Activated T-cell treated with anti-CD3 and anti-CD28 coated beads, Interleukin-2, amount 50 U/mL, for 48 hours (primary cell): ENCODE results near the gene ARHGAP10.

Source experiments
- DNase-seq, 2 experiments: peaks; one replicate each; pipeline ENCODE4 v3.0.0-alpha.2; 2020

The ARHGAP10 gene

DNA sequence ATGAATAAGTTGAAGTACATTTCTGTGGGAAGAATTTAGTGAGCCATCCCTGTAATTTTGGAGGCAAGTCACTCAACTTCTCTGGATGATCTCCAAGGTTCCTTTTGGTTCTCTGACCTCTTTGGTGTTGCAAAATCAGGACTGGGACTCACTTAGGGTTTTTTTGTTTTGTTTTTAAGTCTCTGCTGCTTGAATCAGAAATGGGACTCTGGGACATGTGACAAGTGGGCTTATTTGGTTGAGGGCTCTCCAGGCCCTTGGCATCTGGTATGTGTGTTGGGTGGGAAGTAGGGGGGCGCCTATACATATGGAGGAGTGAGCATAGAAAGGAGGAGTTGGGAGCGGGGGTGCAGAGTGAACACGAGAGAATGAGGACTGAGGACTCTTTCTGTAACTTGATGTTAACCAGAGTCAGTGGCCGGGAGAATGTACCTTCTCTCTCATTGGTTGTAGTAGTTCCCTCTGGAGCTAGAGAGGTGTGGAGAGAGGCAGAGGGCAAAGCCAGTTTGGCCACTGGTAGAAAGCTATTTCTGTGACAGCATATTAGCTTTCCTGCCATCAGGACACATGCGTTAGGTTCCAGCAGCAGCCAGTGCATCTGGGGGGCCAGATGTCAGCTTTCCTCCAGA, 1.9 kb downstream of the ARHGAP10 start:
- no peak for DNase-seq

GRCh38 chr4:147734496-147734895, 2.6 kb downstream of the ARHGAP10 start:
- no peak for DNase-seq

DNA sequence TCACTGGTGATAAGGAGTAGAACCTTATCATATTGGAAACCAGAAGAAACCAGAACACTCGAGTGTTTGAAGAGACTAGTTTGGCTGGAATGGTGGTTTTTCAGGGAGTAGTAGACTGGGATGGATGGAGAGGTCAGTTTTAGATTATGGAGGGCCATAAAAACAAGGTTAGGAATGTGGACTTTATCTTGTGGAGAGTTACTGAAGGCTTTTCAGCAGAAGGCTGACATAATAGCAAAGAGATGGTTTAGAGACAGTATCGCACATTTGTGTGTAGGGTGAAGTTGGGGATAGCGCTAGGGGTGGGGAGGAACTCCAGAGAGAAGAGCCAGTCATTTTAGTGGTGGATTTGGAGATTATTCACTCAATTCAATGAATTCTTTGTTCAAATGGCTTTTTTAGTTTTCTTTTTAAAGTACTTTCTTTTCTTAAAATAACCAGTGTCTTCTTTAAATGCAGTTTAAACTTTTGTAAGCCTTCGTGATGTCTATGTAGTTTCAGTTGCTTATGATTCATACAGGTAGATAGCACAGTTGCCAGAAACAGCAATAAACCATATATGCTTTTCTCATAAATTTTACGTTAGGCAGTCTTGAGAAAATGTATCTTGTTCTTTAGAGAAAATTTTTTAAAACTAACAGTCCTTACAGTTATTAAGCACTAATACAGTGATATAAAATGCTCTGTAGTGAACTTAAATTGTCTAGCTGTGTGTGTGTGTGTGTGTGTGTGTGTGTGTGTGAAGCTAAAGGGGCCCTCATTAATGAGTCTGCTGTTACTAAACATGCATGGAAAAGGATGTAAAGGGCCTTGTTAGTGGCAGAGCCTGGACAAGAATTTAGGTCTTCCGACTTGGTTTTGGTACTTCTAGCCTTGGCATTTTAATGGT, 3.8 kb downstream of the ARHGAP10 start:
- no peak for DNase-seq

DNA sequence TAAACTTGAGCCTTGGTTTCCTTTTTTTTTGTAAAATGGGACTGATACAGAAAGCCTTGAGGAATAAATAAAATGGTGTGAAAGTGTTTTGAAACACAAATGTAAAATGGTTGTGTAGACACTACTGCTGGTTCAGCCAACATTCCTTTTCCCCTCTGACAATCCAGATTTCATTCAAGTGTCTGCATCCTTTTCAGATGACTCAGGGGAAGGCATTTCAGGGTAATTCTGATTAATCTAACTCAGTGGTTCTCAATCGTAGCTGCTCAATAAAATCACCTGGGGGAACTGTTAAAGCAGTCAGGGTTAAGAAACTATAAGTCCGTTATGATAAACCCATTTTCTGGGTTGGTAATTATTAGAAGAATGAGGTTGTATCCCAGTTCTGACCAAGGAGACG, 4.6 kb downstream of the ARHGAP10 start:
- DNase-seq: no peak

GRCh38 chr4:147737623-147738022, 5.7 kb downstream of the ARHGAP10 start:
- DNase-seq: no peak

DNA sequence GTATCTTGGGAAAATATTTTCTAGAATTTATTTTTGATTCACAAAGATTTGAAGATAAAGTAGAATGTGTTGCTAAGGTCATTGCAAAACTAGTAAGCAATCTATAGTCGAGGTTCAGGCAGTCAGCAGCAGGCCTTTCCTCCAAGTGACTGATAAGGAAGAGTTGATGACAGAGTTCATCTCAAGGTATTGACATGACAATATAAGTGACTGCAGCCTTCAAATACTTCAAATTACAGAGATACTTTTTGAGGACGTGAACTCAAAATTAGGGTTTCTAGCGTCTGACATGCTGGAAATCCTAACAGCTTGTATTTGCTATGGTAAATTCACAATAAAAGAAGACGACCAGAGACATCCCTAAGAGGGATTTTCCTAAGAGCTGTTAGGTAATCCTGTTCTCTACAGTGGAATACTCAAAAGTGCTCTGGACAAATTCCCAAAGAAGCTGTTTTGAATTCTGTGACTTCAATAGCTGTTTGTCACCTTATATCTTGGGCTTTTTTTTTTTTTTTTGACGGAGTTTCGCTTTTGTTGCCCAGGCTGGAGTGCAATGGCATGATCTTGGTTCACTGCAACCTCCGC, 7.4 kb downstream of the ARHGAP10 start:
- DNase-seq: no peak

GRCh38 chr4:147740176-147740575, 8.3 kb downstream of the ARHGAP10 start:
- DNase-seq: no peak

- no peak for DNase-seq
Observed at GRCh38 chr4:147741190-147741788, 9.4 kb downstream of the ARHGAP10 start.

DNA sequence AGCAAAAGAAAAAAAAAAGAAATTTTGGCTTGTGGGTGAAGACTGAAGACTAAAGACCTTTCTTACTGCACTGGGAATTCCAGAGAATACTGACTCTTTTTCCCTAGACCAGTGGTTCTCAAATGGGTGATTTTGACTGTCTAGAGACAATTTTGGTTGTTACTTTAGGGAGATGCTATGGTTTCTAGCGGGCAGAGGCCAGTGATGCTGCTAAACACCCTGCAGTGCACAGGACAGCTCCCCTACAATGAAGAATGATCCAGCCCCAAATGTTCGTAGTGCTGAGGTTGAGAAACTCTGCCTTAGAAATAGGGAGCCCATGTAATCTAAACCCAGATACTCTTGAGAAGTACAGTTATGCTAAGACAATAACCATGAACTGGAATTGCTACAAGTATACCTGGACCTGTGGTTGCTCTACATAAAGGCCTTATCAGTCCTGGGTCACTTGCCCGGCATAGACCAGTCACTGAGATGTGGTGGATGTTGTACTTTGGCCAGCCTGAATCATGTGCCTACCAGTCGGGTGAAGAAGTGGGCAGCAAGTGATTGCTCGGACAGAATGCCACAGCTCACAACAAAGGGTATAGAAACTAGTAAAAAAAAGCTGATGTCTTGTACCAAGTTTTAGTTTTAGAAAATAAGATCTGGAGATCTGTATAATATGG, 16.0 kb downstream of the ARHGAP10 start:
- DNase-seq: no peak

GRCh38 chr4:147749811-147750321, 18.0 kb downstream of the ARHGAP10 start:
- DNase-seq: no peak

- no peak for DNase-seq
Observed at GRCh38 chr4:147753047-147753446, 21.2 kb downstream of the ARHGAP10 start.

DNA sequence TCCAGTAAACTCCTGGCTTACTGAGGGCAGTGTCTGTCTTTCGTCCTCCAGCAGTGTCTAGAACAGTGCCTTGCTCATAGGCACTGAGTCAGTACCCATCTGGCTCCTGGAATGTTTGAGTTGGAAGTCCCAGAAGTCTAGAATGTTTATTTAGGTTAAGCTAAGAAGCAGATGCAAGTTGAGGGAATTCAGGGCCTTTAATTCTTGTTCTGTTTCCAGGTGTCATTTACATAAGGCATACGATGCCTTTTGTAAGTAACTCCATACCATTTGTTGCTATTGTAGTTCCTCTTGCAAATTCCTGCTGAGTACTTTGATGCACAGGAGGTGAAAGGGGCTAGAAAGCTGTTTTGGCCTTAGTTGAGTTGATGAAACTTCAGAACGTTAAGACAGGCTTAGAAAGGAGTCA, 22.2 kb downstream of the ARHGAP10 start:
- DNase-seq: no peak

DNA sequence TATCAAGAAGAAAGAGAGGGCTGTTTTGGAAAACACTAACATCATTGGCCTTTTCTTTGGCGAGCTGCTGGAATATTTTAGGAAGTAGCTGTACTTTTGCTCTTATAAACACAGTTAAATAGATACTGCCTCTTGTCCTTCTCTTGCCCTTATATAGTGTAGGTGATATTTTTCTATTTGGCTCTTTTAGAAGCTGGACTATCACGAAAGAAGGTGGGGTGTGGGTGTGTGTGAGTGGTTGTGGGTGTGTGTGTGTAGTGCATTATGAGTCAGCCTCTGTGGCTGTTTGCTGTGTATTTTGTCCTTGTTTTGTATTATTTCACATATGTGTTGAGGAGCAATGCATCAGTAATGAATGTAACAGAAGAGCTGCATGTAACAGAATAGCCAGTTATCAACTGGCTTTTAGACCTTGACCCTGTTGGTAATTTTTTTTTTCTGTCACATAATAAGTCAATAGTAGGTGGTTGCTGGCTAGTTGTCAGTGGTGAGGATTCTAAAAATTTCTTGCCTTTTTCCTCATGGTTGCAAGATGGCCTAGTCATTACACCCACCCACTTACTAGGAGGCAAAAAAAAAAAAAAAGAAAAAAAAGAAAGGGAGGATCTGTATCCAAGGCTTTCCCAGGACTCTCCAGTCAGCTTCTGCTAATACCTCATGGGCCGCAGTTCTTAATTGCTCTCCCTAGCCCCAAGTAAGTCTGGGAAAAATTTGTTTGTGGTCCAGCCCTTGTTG, 23.8 kb downstream of the ARHGAP10 start:
- DNase-seq: no peak

- DNase-seq: no peak
Observed at GRCh38 chr4:147756417-147756816, 24.5 kb downstream of the ARHGAP10 start.

DNA sequence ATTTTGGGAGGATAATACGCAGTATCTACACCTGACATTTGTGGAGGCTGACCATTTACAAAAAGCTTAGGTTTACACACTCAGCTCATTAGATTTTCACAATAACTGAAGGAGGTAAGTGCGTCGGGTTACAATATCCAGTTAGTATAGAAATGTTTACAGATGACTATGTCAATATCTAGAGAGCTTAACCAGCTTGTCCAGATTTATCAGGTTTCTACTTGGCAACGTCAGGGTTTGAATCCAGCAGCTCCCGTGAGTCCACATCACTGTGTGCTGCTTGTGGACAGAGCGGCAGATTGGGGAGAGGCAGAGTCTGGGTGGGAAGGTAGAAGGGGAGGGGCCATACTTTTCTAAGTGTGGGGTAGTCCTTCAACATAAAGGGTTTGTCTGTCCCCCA, 28.3 kb downstream of the ARHGAP10 start:
- no peak for DNase-seq

DNA sequence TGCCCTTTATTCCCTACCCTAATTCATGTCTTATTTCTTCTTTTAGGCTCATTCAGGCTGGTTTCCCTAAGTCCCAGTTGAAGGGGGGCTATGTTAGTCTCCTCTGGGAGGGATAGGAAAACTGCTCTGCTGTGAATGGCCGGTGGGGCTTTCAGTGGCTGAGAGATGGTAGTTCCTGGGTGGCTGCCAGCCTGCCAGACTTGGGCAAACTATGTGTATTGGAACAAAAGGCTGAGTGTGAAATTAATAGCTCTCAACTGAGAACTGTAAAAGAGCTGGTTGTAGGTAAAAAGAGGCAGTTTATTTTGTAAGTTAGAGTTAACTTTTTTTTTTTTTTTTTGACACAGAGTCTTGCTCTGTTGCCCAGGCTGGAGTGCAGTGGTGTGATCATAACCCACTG, 28.8 kb downstream of the ARHGAP10 start:
- DNase-seq: no peak

DNA sequence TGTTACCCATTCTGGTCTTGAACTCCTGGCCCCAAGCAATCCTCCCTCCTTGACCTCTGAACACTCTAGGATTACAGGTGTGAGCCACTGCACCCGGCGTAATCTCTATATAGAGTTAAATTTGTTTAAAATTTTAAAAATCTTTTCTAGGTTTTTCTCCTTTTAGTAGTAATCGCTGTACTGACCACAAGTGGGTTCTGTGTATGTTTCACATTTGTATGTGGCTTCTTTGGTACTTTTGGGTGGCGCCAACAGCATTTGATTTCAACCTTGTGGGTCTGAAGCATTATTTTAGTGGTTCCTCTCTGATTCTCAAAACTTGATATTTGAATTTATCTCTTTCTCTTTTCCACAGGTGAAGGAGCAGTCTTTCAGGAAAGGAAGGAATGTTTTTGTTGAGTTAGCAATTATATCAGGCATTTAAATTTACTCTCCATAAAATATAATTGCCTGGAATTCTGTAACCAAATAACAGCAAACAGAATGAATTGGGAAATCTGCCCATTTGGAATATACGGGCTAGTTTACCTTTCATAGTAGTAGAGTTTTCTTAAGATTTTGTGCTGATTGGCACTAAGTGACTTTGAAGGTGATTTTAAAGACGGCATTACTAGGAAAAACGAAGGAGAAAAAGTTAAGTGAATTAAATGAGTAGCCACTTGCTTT, 29.5 kb downstream of the ARHGAP10 start:
- DNase-seq: no peak

DNA sequence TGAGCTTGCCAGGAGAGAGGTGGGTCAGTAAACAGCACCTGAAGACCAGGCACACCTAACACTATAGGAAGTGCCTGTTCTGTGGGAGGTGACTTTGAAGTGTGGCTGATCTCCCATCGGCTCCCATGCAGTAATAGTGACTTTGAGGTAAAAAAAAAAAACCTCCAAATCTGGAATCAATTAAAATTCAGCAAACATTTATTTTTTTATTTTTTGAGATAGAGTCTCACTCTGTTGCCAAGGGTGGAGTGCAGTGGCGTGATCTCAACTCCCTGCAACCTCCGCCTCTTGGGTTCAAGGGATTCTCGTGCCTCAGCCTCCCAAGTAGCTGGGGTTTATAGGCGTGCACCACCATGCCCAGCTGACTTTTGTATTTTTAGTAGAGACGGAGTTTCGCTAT, 32.4 kb downstream of the ARHGAP10 start:
- no peak for DNase-seq

GRCh38 chr4:147765121-147765529, 33.2 kb downstream of the ARHGAP10 start:
- no peak for DNase-seq

GRCh38 chr4:147768113-147768512, 36.2 kb downstream of the ARHGAP10 start:
- DNase-seq: no peak

- no peak for DNase-seq
Observed at GRCh38 chr4:147769386-147769785, 37.5 kb downstream of the ARHGAP10 start.

GRCh38 chr4:147770831-147771230, 38.9 kb downstream of the ARHGAP10 start:
- no peak for DNase-seq
